GM12878 (cell line): Measurements from ENCODE around the gene BTBD6. TPM values are rescaled to one million over a fixed set of nuclear protein-coding genes. Genes with fewer than 3 reads are reported as not detected.

ENCODE experiments used
- ATAC-seq: fragments of 200-7000 bp; cut with Tn5 transposase; 3 replicates; pipeline ENCODE4 v1.9.1; 2020; ENCODE audit warnings: mild to moderate bottlenecking, moderate library complexity
- BruUV-seq: library from RNA; stranded (reverse); fragments of 400-500 nt; replicated peaks from 2 replicates; lab custom pipeline; 2021; lab: Mats Ljungman, UMichigan
- CTCF ChIA-PET: fragments of 300-600 bp; sonication (Branson Sonifier 250); formaldehyde crosslinking; extraction: SDS; loops from one replicate; lab custom pipeline; 2021; ENCODE audit warnings: inconsistent platforms; lab: Yijun Ruan, JAX
- POLR2A ChIA-PET: fragments of 350-600 bp; formaldehyde crosslinking; extraction: SDS; loops from one replicate; lab custom pipeline; 2021; ENCODE audit warnings: inconsistent platforms; lab: Charles Lee
- RAD21 ChIA-PET: fragments of 300-600 bp; sonication (Branson Sonifier 250); formaldehyde crosslinking; loops from one replicate; lab custom pipeline; 2023; ENCODE audit warnings: antibody characterized with exemption; ENCODE audit not compliant: unreplicated experiment; lab: Charles Lee
- SMC1A ChIA-PET: fragments of 300-600 bp; sonication (Branson Sonifier 250); formaldehyde crosslinking; loops from one replicate; lab custom pipeline; 2023; ENCODE audit not compliant: unreplicated experiment, uncharacterized antibody; lab: Charles Lee
- DNase-seq: peaks from one replicate; pipeline ENCODE4 v3.0.0-alpha.2; 2011; ENCODE audit warnings: low read depth, low spot score
- FAIRE-seq: peaks from 3 replicates; lab custom pipeline; 2011; peaks lifted over from hg19 to GRCh38; lab: Jason Lieb, UNC
- H2AFZ ChIP-seq: 2 replicates; pipeline ENCODE4 v1.6.0; 2011; ENCODE audit warnings: low read depth, low read length, control low read depth; ENCODE audit not compliant: control insufficient read depth
- H3K27ac ChIP-seq: 2 replicates; pipeline ENCODE4 v1.5.1; 2011; ENCODE audit warnings: control low read depth; ENCODE audit not compliant: control insufficient read depth, insufficient read depth
- H3K27me3 ChIP-seq, 2 experiments: replicated peaks in 1 of 2; 2 replicates each; pipeline versions ENCODE4 v1.6.0 to v1.6.1; 2011; ENCODE audit warnings: low read length in 1 of 2; ENCODE audit not compliant: control insufficient read depth in 2 of 2, insufficient read depth in 2 of 2
- H3K36me3 ChIP-seq, 2 experiments: 2 replicates each; pipeline ENCODE4 v1.5.1; 2011; ENCODE audit warnings: low read length in 1 of 2; ENCODE audit not compliant: control insufficient read depth in 2 of 2, insufficient read depth in 2 of 2
- H3K4me1 ChIP-seq: 2 replicates; pipeline ENCODE4 v1.6.1; 2011; ENCODE audit warnings: mild to moderate bottlenecking, low read length, moderate library complexity, mixed read lengths; ENCODE audit not compliant: control insufficient read depth, insufficient read depth
- H3K4me2 ChIP-seq: 2 replicates; pipeline ENCODE4 v1.6.0; 2011; ENCODE audit warnings: control low read depth; ENCODE audit not compliant: control insufficient read depth, insufficient read depth
- H3K4me3 ChIP-seq: fragments of 200-600 bp; sonication (generic); 2 replicates; pipeline ENCODE4 v1.5.1; 2016
- H3K79me2 ChIP-seq: 2 replicates; pipeline ENCODE4 v1.6.0; 2011; ENCODE audit warnings: low read length; ENCODE audit not compliant: control insufficient read depth, insufficient read depth
- H3K9ac ChIP-seq: 2 replicates; pipeline ENCODE4 v1.8.0; 2011; ENCODE audit warnings: low read length, control low read depth, mixed read lengths; ENCODE audit not compliant: control insufficient read depth, insufficient read depth
- H3K9me3 ChIP-seq: replicated peaks from 3 replicates; pipeline ENCODE4 v1.5.1; 2011; ENCODE audit warnings: mild to moderate bottlenecking, low read length; ENCODE audit not compliant: control insufficient read depth, insufficient read depth
- H4K20me1 ChIP-seq: 2 replicates; pipeline ENCODE4 v1.6.0; 2011; ENCODE audit not compliant: control insufficient read depth, insufficient read depth
- IKZF1 ChIP-seq: fragments of 450-650 bp; conservative IDR thresholded peaks from 2 replicates; pipeline ENCODE4 v1.6.1; 2017; ENCODE audit warnings: antibody characterized with exemption, mild to moderate bottlenecking
- JUND ChIP-seq: IDR thresholded peaks from 2 replicates; pipeline ENCODE4 v1.6.1; 2012; ENCODE audit warnings: low read depth, mild to moderate bottlenecking, low read length, improper control_type of control experiment, moderate library complexity
- KDM1A ChIP-seq: fragments of 200-600 bp; sonication (generic); IDR thresholded peaks from 2 replicates; pipeline ENCODE4 v1.6.1; 2016; ENCODE audit warnings: borderline replicate concordance
- NFYA ChIP-seq: IDR thresholded peaks from 2 replicates; pipeline ENCODE4 v1.6.1; 2011; ENCODE audit warnings: low read depth, mild to moderate bottlenecking, low read length, improper control_type of control experiment, borderline replicate concordance
- PML ChIP-seq: IDR thresholded peaks from 2 replicates; pipeline ENCODE4 v1.6.1; 2012; ENCODE audit warnings: low read length, inconsistent platforms
- SMARCA5 ChIP-seq: fragments of 450-650 bp; IDR thresholded peaks from 2 replicates; pipeline ENCODE4 v1.6.1; 2017; ENCODE audit warnings: mild to moderate bottlenecking
- SP1 ChIP-seq: IDR thresholded peaks from one replicate; pipeline ENCODE4 v1.6.1; 2011; ENCODE audit warnings: low read depth, low read length
- SRF ChIP-seq, 2 experiments: IDR thresholded peaks; 2 replicates each; pipeline ENCODE4 v1.6.1; 2011; ENCODE audit warnings: low read depth in 2 of 2, low read length in 2 of 2, mild to moderate bottlenecking in 1 of 2, moderate library complexity in 1 of 2
- SUPT20H ChIP-seq: IDR thresholded peaks from 2 replicates; pipeline ENCODE4 v1.6.1; 2011; ENCODE audit warnings: low read depth, mild to moderate bottlenecking, low read length, moderate library complexity, borderline replicate concordance; ENCODE audit not compliant: control insufficient read depth
- TAF1 ChIP-seq: IDR thresholded peaks from 2 replicates; pipeline ENCODE4 v1.6.1; 2011; ENCODE audit warnings: mild to moderate bottlenecking, low read depth, low read length, borderline replicate concordance
- ZNF207 ChIP-seq: fragments of 450-650 bp; IDR thresholded peaks from 2 replicates; pipeline ENCODE4 v1.6.1; 2014; ENCODE audit warnings: antibody characterized with exemption, mild to moderate bottlenecking, borderline replicate concordance
- ZNF217 ChIP-seq: fragments of 450-650 bp; IDR thresholded peaks from 2 replicates; pipeline ENCODE4 v1.6.1; 2017; ENCODE audit warnings: antibody characterized with exemption, mild to moderate bottlenecking
- ZNF384 ChIP-seq: IDR thresholded peaks from 2 replicates; pipeline ENCODE4 v1.6.1; 2012; ENCODE audit warnings: low read depth, mild to moderate bottlenecking, low read length, improper control_type of control experiment, borderline replicate concordance
- ZZZ3 ChIP-seq: IDR thresholded peaks from 2 replicates; pipeline ENCODE4 v1.6.1; 2011; ENCODE audit warnings: low read depth; ENCODE audit not compliant: control insufficient read depth, insufficient read length
- WGBS: methylation state at CpG from one replicate; pipeline ENCODE4 v1.1.6; 2016; ENCODE audit warnings: low lambda C conversion rate; ENCODE audit not compliant: insufficient replicate concordance, insufficient coverage; ENCODE audit errors: missing lambda C conversion rate; 5-methylcytosine and 5-hydroxymethylcytosine counted together
- in situ Hi-C: fragments of 300-500 bp; cut with MboI; formaldehyde crosslinking; loops from 9 replicates; pipeline ENCODE4 v1.14.3; 2018; ENCODE audit warnings: mixed read lengths
- intact Hi-C: fragments of 100-400 bp; cut with micrococcal nuclease; formaldehyde crosslinking; loops from one replicate; pipeline ENCODE4 v1.14.2; 2022; ENCODE audit not compliant: unreplicated experiment
- polyA plus RNA-seq, 11 experiments: library from polyadenylated mRNA; depleted of rRNA in 4 of 11; unstranded in 6 of 11; stranded (reverse) in 5 of 11; fragments of >200 nt; fragmentation: Nextera tagmentation in 4 of 11; fragmentation: Illumina TruSeq in 1 of 11; extraction: Ambion mirVana in 4 of 11; extraction: Trizol in 1 of 11; gene quantifications; 1 replicate in 1 of 11; 2 replicates in 10 of 11; pipeline versions ENCODE4 v1.2.1 to v1.2.3, GENCODE V29; 2011 to 2016; ENCODE audit warnings: inconsistent platforms in 2 of 11, missing spikeins in 2 of 11, low read depth in 1 of 11
- total RNA-seq, 4 experiments: library from RNA; depleted of rRNA in 3 of 4; stranded (reverse); fragments of >200 nt in 3 of 4; fragmentation: Illumina TruSeq in 1 of 4; extraction: Trizol in 1 of 4; gene quantifications; 2 replicates each; pipeline versions ENCODE4 v1.2.1 to v1.2.3, GENCODE V29; 2013 to 2021
- TF ChIP-seq, protein P1 (sequence below): IDR thresholded peaks from 2 replicates; pipeline ENCODE4 v1.6.1; 2011; ENCODE audit warnings: mild to moderate bottlenecking, low read depth, low read length, moderate library complexity; ENCODE audit not compliant: insufficient replicate concordance
- TF ChIP-seq, protein P2 (sequence below): fragments of 450-650 bp; IDR thresholded peaks from 2 replicates; pipeline ENCODE4 v1.6.1; 2016; ENCODE audit warnings: mild to moderate bottlenecking, moderate library complexity, borderline replicate concordance
- TF ChIP-seq, protein P3 (sequence below): fragments of 450-650 bp; IDR thresholded peaks from 2 replicates; pipeline ENCODE4 v1.6.1; 2017; ENCODE audit warnings: mild to moderate bottlenecking
- TF ChIP-seq, protein P4 (sequence below): IDR thresholded peaks from 2 replicates; pipeline ENCODE4 v1.6.1; 2012; ENCODE audit warnings: low read depth, low read length, improper control_type of control experiment

The BTBD6 gene
- total and polyA plus RNA-seq, 10 of the 15 experiments (the other 5 are each of a cell fraction or from before 2014, with no cell fraction given): 1.4 to 36.5 (median 15.8) TPM

DNA sequence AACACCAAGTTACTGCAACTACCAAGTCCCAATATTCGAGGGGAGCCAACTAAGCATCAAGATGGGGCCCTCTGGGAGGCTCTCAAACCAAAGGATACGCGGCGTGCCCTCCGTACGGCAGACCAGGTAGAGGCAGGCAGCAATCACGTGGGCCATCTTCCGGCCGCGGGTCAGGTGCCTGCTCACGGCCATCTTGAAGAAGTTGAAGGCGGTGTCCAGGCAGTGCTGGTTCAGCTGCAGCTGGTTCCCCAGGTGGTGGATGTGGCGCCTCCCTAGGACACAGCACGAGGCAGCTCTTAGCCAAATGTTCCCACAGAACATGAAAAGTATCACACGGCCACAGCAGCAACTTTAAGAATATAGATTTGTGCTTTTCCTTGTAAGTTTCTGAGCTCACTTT lies 24.3 kb downstream of the BTBD6 start:
- Histone ChIP-seq H4K20me1 (no peaks in the 10 kb centered on the region), H3K9ac (no peak overlapping the region), H3K9me3 (no peaks in the 10 kb centered on the region), H3K79me2 (no peaks in the 10 kb centered on the region; the same call in 1 of the 2 replicates), H2AFZ (no peak overlapping the region), H3K4me1 (no peaks in the 10 kb centered on the region), H3K4me3 (no peak overlapping the region), H3K27ac (no peak overlapping the region), H3K4me2 (no peak overlapping the region), H3K36me3 (peaks cover 0 to 8% of the 10 kb centered on the region in 2 experiments; a peak in 2 of 4 replicates), H3K27me3 (no peaks in the 10 kb centered on the region)
- intact Hi-C loops (no loop called here), in situ Hi-C loops (no loop called here)
- CTCF ChIA-PET: no interaction called here
- no TSS peak for BruUV-seq
- ATAC-seq (no peak), DNase-seq (no peak), FAIRE-seq (no peak)
- RAD21 ChIA-PET: no interaction called here
- POLR2A ChIA-PET: no interaction called here
- SMC1A ChIA-PET: interaction anchor here (1.1 kb wide), 1 partner anchor 178 kb away, joined by 3 read pairs; no protein-coding TSS in a partner anchor
- WGBS: 93% methylated on average over 15 of the region's 15 CpGs
- no peak for TF ChIP-seq SMARCA5
- no peak for TF ChIP-seq IKZF1
- TF ChIP-seq SUPT20H: no peak
- no peak for TF ChIP-seq ZNF217
- no peak for TF ChIP-seq TAF1
- no peak for TF ChIP-seq SP1
- TF ChIP-seq, protein P1, sequence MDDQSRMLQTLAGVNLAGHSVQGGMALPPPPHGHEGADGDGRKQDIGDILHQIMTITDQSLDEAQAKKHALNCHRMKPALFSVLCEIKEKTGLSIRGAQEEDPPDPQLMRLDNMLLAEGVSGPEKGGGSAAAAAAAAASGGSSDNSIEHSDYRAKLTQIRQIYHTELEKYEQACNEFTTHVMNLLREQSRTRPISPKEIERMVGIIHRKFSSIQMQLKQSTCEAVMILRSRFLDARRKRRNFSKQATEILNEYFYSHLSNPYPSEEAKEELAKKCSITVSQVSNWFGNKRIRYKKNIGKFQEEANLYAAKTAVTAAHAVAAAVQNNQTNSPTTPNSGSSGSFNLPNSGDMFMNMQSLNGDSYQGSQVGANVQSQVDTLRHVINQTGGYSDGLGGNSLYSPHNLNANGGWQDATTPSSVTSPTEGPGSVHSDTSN: no peak
- no peak for TF ChIP-seq NFYA
- TF ChIP-seq KDM1A: no peak
- no peak for TF ChIP-seq ZZZ3
- TF ChIP-seq PML: no peak
- TF ChIP-seq, protein P2, sequence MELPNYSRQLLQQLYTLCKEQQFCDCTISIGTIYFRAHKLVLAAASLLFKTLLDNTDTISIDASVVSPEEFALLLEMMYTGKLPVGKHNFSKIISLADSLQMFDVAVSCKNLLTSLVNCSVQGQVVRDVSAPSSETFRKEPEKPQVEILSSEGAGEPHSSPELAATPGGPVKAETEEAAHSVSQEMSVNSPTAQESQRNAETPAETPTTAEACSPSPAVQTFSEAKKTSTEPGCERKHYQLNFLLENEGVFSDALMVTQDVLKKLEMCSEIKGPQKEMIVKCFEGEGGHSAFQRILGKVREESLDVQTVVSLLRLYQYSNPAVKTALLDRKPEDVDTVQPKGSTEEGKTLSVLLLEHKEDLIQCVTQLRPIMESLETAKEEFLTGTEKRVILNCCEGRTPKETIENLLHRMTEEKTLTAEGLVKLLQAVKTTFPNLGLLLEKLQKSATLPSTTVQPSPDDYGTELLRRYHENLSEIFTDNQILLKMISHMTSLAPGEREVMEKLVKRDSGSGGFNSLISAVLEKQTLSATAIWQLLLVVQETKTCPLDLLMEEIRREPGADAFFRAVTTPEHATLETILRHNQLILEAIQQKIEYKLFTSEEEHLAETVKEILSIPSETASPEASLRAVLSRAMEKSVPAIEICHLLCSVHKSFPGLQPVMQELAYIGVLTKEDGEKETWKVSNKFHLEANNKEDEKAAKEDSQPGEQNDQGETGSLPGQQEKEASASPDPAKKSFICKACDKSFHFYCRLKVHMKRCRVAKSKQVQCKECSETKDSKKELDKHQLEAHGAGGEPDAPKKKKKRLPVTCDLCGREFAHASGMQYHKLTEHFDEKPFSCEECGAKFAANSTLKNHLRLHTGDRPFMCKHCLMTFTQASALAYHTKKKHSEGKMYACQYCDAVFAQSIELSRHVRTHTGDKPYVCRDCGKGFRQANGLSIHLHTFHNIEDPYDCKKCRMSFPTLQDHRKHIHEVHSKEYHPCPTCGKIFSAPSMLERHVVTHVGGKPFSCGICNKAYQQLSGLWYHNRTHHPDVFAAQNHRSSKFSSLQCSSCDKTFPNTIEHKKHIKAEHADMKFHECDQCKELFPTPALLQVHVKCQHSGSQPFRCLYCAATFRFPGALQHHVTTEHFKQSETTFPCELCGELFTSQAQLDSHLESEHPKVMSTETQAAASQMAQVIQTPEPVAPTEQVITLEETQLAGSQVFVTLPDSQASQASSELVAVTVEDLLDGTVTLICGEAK: no peak
- no peak for TF ChIP-seq JUND
- TF ChIP-seq, protein P3, sequence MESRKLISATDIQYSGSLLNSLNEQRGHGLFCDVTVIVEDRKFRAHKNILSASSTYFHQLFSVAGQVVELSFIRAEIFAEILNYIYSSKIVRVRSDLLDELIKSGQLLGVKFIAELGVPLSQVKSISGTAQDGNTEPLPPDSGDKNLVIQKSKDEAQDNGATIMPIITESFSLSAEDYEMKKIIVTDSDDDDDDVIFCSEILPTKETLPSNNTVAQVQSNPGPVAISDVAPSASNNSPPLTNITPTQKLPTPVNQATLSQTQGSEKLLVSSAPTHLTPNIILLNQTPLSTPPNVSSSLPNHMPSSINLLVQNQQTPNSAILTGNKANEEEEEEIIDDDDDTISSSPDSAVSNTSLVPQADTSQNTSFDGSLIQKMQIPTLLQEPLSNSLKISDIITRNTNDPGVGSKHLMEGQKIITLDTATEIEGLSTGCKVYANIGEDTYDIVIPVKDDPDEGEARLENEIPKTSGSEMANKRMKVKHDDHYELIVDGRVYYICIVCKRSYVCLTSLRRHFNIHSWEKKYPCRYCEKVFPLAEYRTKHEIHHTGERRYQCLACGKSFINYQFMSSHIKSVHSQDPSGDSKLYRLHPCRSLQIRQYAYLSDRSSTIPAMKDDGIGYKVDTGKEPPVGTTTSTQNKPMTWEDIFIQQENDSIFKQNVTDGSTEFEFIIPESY: no peak
- no peak for TF ChIP-seq ZNF384
- no peak for TF ChIP-seq ZNF207
- TF ChIP-seq SRF (IDR thresholded peaks at IDR 0.05; ENCODE audit: low read depth in 2 of 2, low read length in 2 of 2): no peak
- TF ChIP-seq, protein P4, sequence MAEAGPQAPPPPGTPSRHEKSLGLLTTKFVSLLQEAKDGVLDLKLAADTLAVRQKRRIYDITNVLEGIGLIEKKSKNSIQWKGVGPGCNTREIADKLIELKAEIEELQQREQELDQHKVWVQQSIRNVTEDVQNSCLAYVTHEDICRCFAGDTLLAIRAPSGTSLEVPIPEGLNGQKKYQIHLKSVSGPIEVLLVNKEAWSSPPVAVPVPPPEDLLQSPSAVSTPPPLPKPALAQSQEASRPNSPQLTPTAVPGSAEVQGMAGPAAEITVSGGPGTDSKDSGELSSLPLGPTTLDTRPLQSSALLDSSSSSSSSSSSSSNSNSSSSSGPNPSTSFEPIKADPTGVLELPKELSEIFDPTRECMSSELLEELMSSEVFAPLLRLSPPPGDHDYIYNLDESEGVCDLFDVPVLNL: no peak
